B cell (primary cell): ENCODE results near the gene PHF11. TPM values are rescaled to one million over a fixed set of nuclear protein-coding genes. Genes with fewer than 3 reads are reported as not detected.
A peak's percentile ranks its signal among the peaks of the same experiment; 100 is the strongest.

ENCODE experiments used
- ATAC-seq: fragments of 200-7000 bp; cut with Tn5 transposase; one replicate; pipeline ENCODE4 v1.10.0; 2021; ENCODE audit warnings: low read depth, mild to moderate bottlenecking, moderate number of reproducible peaks, moderate library complexity
- CTCF ChIA-PET: fragments of 350-600 bp; sonication (Branson Sonifier 250); formaldehyde crosslinking; loops from one replicate; lab custom pipeline; 2021; ENCODE audit warnings: antibody characterized with exemption, inconsistent platforms; lab: Charles Lee
- POLR2A ChIA-PET: fragments of 350-600 bp; sonication (Branson Sonifier 250); formaldehyde crosslinking; loops from one replicate; lab custom pipeline; 2021; ENCODE audit warnings: antibody characterized with exemption; lab: Charles Lee
- DNase-seq: peaks from one replicate; pipeline ENCODE4 v3.0.0; 2013
- H2AFZ ChIP-seq: 2 replicates; pipeline ENCODE4 v1.6.1; 2012; ENCODE audit warnings: mild to moderate bottlenecking, low read depth, low read length; ENCODE audit not compliant: insufficient read depth, poor library complexity, severe bottlenecking
- H3K27ac ChIP-seq, 2 donors: 1 replicate in 1 of 2; 2 replicates in 1 of 2; pipeline ENCODE4 v1.5.1; 2012 to 2013; ENCODE audit warnings: low read length in 2 of 2, mild to moderate bottlenecking in 2 of 2, moderate library complexity in 1 of 2
- H3K27me3 ChIP-seq, 4 experiments: fragments of 200-600 bp in 1 of 4; sonication (generic) in 1 of 4; replicated peaks in 1 of 4; 1 replicate in 2 of 4; 2 replicates in 2 of 4; pipeline versions ENCODE4 v1.6.1 to v1.7.0; 2013 to 2016; ENCODE audit warnings: low read length in 3 of 4, mild to moderate bottlenecking in 2 of 4, mixed read lengths in 1 of 4, moderate library complexity in 1 of 4; ENCODE audit not compliant: insufficient read depth in 4 of 4, control insufficient read depth in 3 of 4; ENCODE audit errors: control extremely low read depth in 1 of 4
- H3K36me3 ChIP-seq, 2 experiments: replicated peaks in 1 of 2; 1 replicate in 1 of 2; 2 replicates in 1 of 2; pipeline versions ENCODE4 v1.6.1 to v1.7.1; 2013; ENCODE audit warnings: low read length in 1 of 2; ENCODE audit not compliant: insufficient read depth in 2 of 2, control insufficient read depth in 1 of 2; ENCODE audit errors: control extremely low read depth in 1 of 2, extremely low read depth in 1 of 2
- H3K4me1 ChIP-seq, 2 donors: fragments of 200-600 bp in 1 of 2; sonication (generic) in 1 of 2; 1 replicate in 1 of 2; 2 replicates in 1 of 2; pipeline versions ENCODE4 v1.5.1 to v1.6.1; 2013 to 2017; ENCODE audit warnings: low read length in 2 of 2; ENCODE audit not compliant: control insufficient read depth in 2 of 2, insufficient read depth in 2 of 2
- H3K4me2 ChIP-seq: replicated peaks from 2 replicates; pipeline ENCODE3; 2012; ENCODE audit warnings: mild to moderate bottlenecking, low read depth, low read length; ENCODE audit not compliant: poor library complexity, severe bottlenecking
- H3K4me3 ChIP-seq, 5 experiments: fragments of 200-600 bp in 1 of 5; sonication (generic) in 1 of 5; 1 replicate in 3 of 5; 2 replicates in 2 of 5; pipeline versions ENCODE4 v1.5.1 to v1.7.0; 2011 to 2016; ENCODE audit warnings: low read length in 4 of 5, mild to moderate bottlenecking in 4 of 5, low read depth in 2 of 5, control low read depth in 1 of 5, moderate library complexity in 1 of 5; ENCODE audit not compliant: insufficient read depth in 1 of 5; ENCODE audit errors: control extremely low read depth in 1 of 5, extremely low read depth in 1 of 5
- H3K79me2 ChIP-seq: fragments of 200-600 bp; sonication (generic); one replicate; pipeline ENCODE4 v1.6.0; 2016; ENCODE audit warnings: low read length; ENCODE audit not compliant: control insufficient read depth, insufficient read depth
- H3K9ac ChIP-seq: fragments of 200-600 bp; sonication (generic); 2 replicates; pipeline ENCODE4 v1.6.1; 2017; ENCODE audit warnings: mild to moderate bottlenecking, low read length, moderate library complexity
- H3K9me3 ChIP-seq, 3 donors: one replicate each; pipeline versions ENCODE4 v1.6.1 to v1.7.1; 2013; ENCODE audit warnings: low read length in 2 of 3; ENCODE audit not compliant: control insufficient read depth in 2 of 3, insufficient read depth in 1 of 3; ENCODE audit errors: control extremely low read depth in 1 of 3
- H4K20me1 ChIP-seq: 2 replicates; pipeline ENCODE4 v1.6.0; 2012; ENCODE audit warnings: mild to moderate bottlenecking, low read length; ENCODE audit not compliant: insufficient read depth, control insufficient read depth, poor library complexity, severe bottlenecking
- H3K27ac Mint-ChIP-seq: one replicate; pipeline ENCODE4 v1.8.0; 2021; ENCODE audit warnings: mixed read lengths
- H3K27me3 Mint-ChIP-seq: one replicate; pipeline ENCODE4 v1.8.0; 2021; ENCODE audit warnings: mixed read lengths
- H3K4me1 Mint-ChIP-seq: one replicate; pipeline ENCODE4 v1.8.0; 2021; ENCODE audit warnings: mixed read lengths
- H3K4me3 Mint-ChIP-seq: one replicate; pipeline ENCODE4 v1.8.0; 2021; ENCODE audit warnings: mixed read lengths
- H3K9me3 Mint-ChIP-seq: one replicate; pipeline ENCODE4 v1.8.0; 2022; ENCODE audit warnings: mixed read lengths; ENCODE audit not compliant: insufficient read depth
- EZH2 ChIP-seq: IDR thresholded peaks from 2 replicates; pipeline ENCODE4 v1.6.1; 2012; ENCODE audit warnings: borderline replicate concordance, low read depth, mild to moderate bottlenecking, moderate library complexity, low read length; ENCODE audit not compliant: insufficient read depth, poor library complexity, severe bottlenecking
- WGBS: methylation state at CpG from one replicate; pipeline ENCODE4 v1.1.5; 2013; ENCODE audit warnings: missing lambda C conversion rate; ENCODE audit not compliant: insufficient coverage; 5-methylcytosine and 5-hydroxymethylcytosine counted together
- intact Hi-C: fragments of 100-400 bp; cut with micrococcal nuclease; formaldehyde crosslinking; loops from one replicate; pipeline ENCODE4 v1.10.0; 2022
- polyA plus RNA-seq: library from polyadenylated mRNA; depleted of rRNA; stranded (reverse); fragments of >200 nt; gene quantifications from 2 replicates; pipeline ENCODE4 v1.2.3, GENCODE V29; 2012
- total RNA-seq, 2 donors: library from RNA; stranded (reverse); fragments of 120-200 nt in 1 of 2; gene quantifications; 1 replicate in 1 of 2; 2 replicates in 1 of 2; pipeline versions ENCODE4 v1.2.3 to v1.2.4, GENCODE V29; 2013 to 2022
- TF ChIP-seq, protein P1 (sequence below): fragments of 200-600 bp; IDR thresholded peaks from one replicate; pipeline ENCODE4 v1.8.0; 2022; ENCODE audit warnings: antibody characterized with exemption, mild to moderate bottlenecking

Gene PHF11
- total and polyA plus RNA-seq, 2 donors (not counting 1 experiment from before 2014, with no cell fraction given): 79.0 to 176 TPM

DNA sequence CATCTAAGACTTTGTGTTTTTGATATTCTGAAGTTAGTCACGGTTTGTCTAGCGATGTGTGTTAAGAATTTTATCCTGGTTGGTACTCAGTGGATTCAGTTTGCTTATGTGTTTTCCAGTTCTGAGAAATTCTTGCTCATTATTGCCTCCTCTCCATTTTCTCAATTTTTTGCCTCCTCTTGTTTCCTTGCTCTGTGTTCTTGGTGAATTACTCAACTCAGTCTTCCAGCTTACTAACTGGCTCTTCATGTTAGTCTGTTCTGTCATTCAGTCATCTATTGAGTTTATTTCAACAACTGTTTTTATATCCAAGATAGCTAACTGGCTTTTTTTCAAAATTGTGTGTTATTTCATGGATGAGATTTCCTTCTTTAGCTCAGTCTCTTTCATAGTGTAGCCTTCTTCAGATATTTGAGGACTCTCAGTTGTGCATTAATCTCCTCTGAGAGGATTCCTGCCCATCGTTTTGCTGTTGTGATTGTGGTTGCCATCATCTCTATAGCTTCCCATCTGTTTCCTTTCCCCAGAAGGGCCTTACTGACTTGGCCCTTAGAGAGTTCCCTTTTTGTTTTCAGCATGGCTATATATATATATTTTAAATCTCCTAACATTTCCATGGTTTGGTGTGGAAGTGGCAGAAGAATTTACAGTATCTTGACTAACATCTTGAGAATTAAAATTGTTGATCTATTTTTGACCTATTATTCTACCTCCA is 45.5 kb upstream of the PHF11 start:
- Histone ChIP-seq H3K9ac (no peak overlapping the region), H3K36me3 (peaks cover 2 to 16% of the 10 kb centered on the region in 2 experiments), H3K27me3 (no peaks in the 10 kb centered on the region), H2AFZ (no peak overlapping the region), H3K4me2 (no peak overlapping the region), H3K4me1 (peaks cover 19 to 44% of the 10 kb centered on the region in 2 donors), H3K27ac (peak overlapping the region in 1 of 2 donors; percentile 37), H3K4me3 (no peak overlapping the region), H3K79me2 (peaks cover 80% of the 10 kb centered on the region), H4K20me1 (no peaks in the 10 kb centered on the region), H3K9me3 (no peaks in the 10 kb centered on the region)
- Mint-ChIP-seq H3K4me1 (peaks cover 58% of the 10 kb centered on the region), H3K27ac (peak overlapping the region; percentile 54), H3K27me3 (no peaks in the 10 kb centered on the region), H3K4me3 (peak overlapping the region; percentile 59), H3K9me3 (no peaks in the 10 kb centered on the region)
- CTCF ChIA-PET: interaction anchor here (0.8 kb wide), 1 partner anchor 162 kb away, joined by 3 read pairs; no protein-coding TSS in a partner anchor
- WGBS: no CpG with 5 or more reads among the region's 3 CpGs
- no peak for TF ChIP-seq EZH2
- TF ChIP-seq, protein P1, sequence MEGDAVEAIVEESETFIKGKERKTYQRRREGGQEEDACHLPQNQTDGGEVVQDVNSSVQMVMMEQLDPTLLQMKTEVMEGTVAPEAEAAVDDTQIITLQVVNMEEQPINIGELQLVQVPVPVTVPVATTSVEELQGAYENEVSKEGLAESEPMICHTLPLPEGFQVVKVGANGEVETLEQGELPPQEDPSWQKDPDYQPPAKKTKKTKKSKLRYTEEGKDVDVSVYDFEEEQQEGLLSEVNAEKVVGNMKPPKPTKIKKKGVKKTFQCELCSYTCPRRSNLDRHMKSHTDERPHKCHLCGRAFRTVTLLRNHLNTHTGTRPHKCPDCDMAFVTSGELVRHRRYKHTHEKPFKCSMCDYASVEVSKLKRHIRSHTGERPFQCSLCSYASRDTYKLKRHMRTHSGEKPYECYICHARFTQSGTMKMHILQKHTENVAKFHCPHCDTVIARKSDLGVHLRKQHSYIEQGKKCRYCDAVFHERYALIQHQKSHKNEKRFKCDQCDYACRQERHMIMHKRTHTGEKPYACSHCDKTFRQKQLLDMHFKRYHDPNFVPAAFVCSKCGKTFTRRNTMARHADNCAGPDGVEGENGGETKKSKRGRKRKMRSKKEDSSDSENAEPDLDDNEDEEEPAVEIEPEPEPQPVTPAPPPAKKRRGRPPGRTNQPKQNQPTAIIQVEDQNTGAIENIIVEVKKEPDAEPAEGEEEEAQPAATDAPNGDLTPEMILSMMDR: no peak
- DNase-seq (no peak), ATAC-seq (no peak)
- intact Hi-C loops: no loop called here
- POLR2A ChIA-PET: no interaction called here

DNA sequence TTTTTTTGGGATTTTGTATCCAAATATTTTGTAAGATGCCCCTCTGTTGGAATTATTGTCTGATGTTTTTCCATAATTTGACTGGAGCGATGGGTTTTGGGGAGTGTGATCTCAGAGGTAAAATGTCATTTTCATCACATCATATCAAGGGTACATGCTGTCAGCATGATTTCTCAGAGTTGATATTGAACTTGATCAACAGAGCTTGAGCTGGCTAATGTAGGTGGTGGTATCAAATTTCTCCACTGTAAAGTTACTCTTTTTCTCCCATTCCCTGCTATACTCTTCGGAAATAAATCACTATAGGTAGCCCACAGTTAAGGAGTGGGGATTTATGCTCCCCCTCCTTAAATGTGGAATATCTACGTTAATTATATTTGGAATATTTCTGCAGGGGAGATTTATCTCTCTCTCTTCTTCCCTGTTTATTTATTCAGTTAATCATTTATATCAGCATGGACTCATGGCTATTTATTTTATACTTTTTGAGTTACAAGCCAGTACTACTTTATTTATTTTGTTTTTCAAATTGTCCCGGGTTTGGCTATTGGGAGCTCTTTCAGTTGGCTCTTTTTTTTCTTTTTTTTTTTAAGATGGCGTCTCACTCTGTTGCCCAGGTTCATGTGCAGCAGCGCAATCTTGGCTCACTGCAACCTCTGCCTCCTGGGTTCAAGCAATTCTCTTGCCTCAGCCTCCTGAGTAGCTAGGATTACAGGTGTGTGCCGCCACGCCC is 42.9 kb upstream of the PHF11 start:
- Mint-ChIP-seq H3K27me3 (no peaks in the 10 kb centered on the region), H3K4me3 (no peak overlapping the region), H3K27ac (no peak overlapping the region), H3K9me3 (no peaks in the 10 kb centered on the region), H3K4me1 (peaks cover 41% of the 10 kb centered on the region)
- no peak for TF ChIP-seq EZH2
- TF ChIP-seq, protein P1: no peak
- Histone ChIP-seq H4K20me1 (no peaks in the 10 kb centered on the region), H3K9me3 (no peaks in the 10 kb centered on the region), H2AFZ (no peak overlapping the region), H3K79me2 (peaks cover 61% of the 10 kb centered on the region), H3K27me3 (no peaks in the 10 kb centered on the region), H3K4me3 (no peak overlapping the region), H3K27ac (no peak overlapping the region), H3K4me1 (peaks cover 9 to 23% of the 10 kb centered on the region in 2 donors), H3K9ac (no peak overlapping the region), H3K4me2 (no peak overlapping the region), H3K36me3 (peaks cover 2 to 16% of the 10 kb centered on the region in 2 experiments)
- POLR2A ChIA-PET: no interaction called here
- ATAC-seq (no peak), DNase-seq (no peak)
- CTCF ChIA-PET: interaction anchor here (0.6 kb wide), 1 partner anchor 151 kb away, joined by 3 read pairs; no protein-coding TSS in a partner anchor
- intact Hi-C loops: no loop called here
- 93% methylated on average over 3 of the region's 8 CpGs for WGBS
